Tibial nerve (tissue), 4 donors: Measurements from ENCODE around the gene PODXL2. TPM values are rescaled to one million over a fixed set of nuclear protein-coding genes. Genes with fewer than 3 reads are reported as not detected.

Experiments used
- DNase-seq, 2 donors: peaks; one replicate each; pipeline ENCODE4 v3.0.0-alpha.2; 2019; ENCODE audit warnings: low spot score in 2 of 2
- H3K27ac ChIP-seq, 4 donors: fragments of 200-600 bp; sonication (generic) in 3 of 4; one replicate each; pipeline ENCODE4 v1.5.1; 2017 to 2019; ENCODE audit warnings: mild to moderate bottlenecking in 1 of 4
- H3K27me3 ChIP-seq, 2 donors: fragments of 200-600 bp; sonication (generic) in 1 of 2; one replicate each; pipeline versions ENCODE4 v1.5.1 to v1.6.0; 2017 to 2019
- H3K36me3 ChIP-seq, 3 donors: fragments of 200-600 bp; sonication (generic); one replicate each; pipeline ENCODE4 v1.5.1; 2018 to 2019
- H3K4me1 ChIP-seq, 4 donors: fragments of 200-600 bp; sonication (generic) in 3 of 4; one replicate each; pipeline ENCODE4 v1.5.1; 2017 to 2019
- H3K4me3 ChIP-seq, 4 donors: fragments of 200-600 bp; sonication (generic) in 3 of 4; one replicate each; pipeline ENCODE4 v1.5.1; 2017 to 2019; ENCODE audit warnings: mild to moderate bottlenecking in 1 of 4, moderate library complexity in 1 of 4
- H3K9me3 ChIP-seq, 4 donors: fragments of 200-600 bp; sonication (generic) in 3 of 4; one replicate each; pipeline ENCODE4 v1.5.1; 2017 to 2019
- CTCF ChIP-seq, 5 experiments: fragments of 200-600 bp in 3 of 5; fragments of 450-650 bp in 2 of 5; sonication (generic) in 3 of 5; IDR thresholded peaks; one replicate each; pipeline ENCODE4 v1.5.1; 2016 to 2019; ENCODE audit warnings: antibody characterized with exemption in 5 of 5, mild to moderate bottlenecking in 3 of 5, moderate library complexity in 2 of 5
- EP300 ChIP-seq, 2 donors: sonication (generic); formaldehyde crosslinking; IDR thresholded peaks; one replicate each; pipeline ENCODE4 v1.6.1; 2017; ENCODE audit warnings: antibody characterized with exemption in 2 of 2, mild to moderate bottlenecking in 1 of 2
- POLR2A ChIP-seq, 2 donors: fragments of 450-650 bp; IDR thresholded peaks; one replicate each; pipeline ENCODE4 v1.6.1; 2017; ENCODE audit warnings: antibody characterized with exemption in 2 of 2, mild to moderate bottlenecking in 2 of 2, moderate library complexity in 2 of 2
- WGBS, 2 donors: methylation state at CpG; one replicate each; pipeline ENCODE4 v1.1.5; 2018; 5-methylcytosine and 5-hydroxymethylcytosine counted together
- total RNA-seq, 4 donors: library from RNA; depleted of rRNA; stranded (reverse); fragments of >200 nt; gene quantifications; one replicate each; pipeline ENCODE4 v1.1.0, GENCODE V29; 2016

PODXL2 gene
- total RNA-seq, 4 donors from 2014 or later: 12.7 to 19.8 (median 14.1) TPM

- 75 to 76% methylated on average over 5 of the region's 5 CpGs for WGBS, 2 donors
- DNase-seq: no peak
- H3K27ac ChIP-seq: no peak overlapping the region
These were observed 34.2 kb downstream of the PODXL2 start for GRCh38 chr3:127663151-127663550.

GRCh38 chr3:127665165-127665564, 36.2 kb downstream of the PODXL2 start:
- peaks cover 0 to 6% (median 0%) of the 10 kb centered on the region in 4 donors for H3K4me1 ChIP-seq
- WGBS, 2 donors: 71 to 76% methylated on average over 2 of the region's 2 CpGs
- H3K27me3 ChIP-seq: no peaks in the 10 kb centered on the region
- no peaks in the 10 kb centered on the region for H3K9me3 ChIP-seq
- no peak overlapping the region for H3K4me3 ChIP-seq
- H3K36me3 ChIP-seq: no peaks in the 10 kb centered on the region
- TF ChIP-seq EP300 (IDR thresholded peaks at IDR 0.05): no peak
- TF ChIP-seq CTCF (IDR thresholded peaks at IDR 0.05): no peak
- TF ChIP-seq POLR2A (IDR thresholded peaks at IDR 0.05): no peak
- DNase-seq: no peak
- H3K27ac ChIP-seq: no peak overlapping the region

More at GRCh38 chr3:127663151-127663550, 34.2 kb downstream of the PODXL2 start:
- TF ChIP-seq POLR2A (IDR thresholded peaks at IDR 0.05) (no peak), CTCF (IDR thresholded peaks at IDR 0.05) (no peak), EP300 (IDR thresholded peaks at IDR 0.05) (no peak)
- Histone ChIP-seq H3K4me1 (peaks cover 0 to 6% (median 1%) of the 10 kb centered on the region in 4 donors), H3K27me3 (no peaks in the 10 kb centered on the region), H3K36me3 (no peaks in the 10 kb centered on the region), H3K9me3 (no peaks in the 10 kb centered on the region), H3K4me3 (no peak overlapping the region)

GRCh38 chr3:127665586-127665985, 36.6 kb downstream of the PODXL2 start:
- WGBS, 2 donors: 86 to 91% methylated on average over 3 of the region's 3 CpGs
- Histone ChIP-seq H3K36me3 (no peaks in the 10 kb centered on the region), H3K9me3 (no peaks in the 10 kb centered on the region), H3K4me1 (peaks cover 0 to 6% (median 0%) of the 10 kb centered on the region in 4 donors), H3K4me3 (no peak overlapping the region), H3K27ac (no peak overlapping the region), H3K27me3 (no peaks in the 10 kb centered on the region)
- no peak for DNase-seq
- TF ChIP-seq CTCF (IDR thresholded peaks at IDR 0.05) (no peak), EP300 (IDR thresholded peaks at IDR 0.05) (no peak), POLR2A (IDR thresholded peaks at IDR 0.05) (no peak)

- 65 to 80% methylated on average over 1 to 2 of the region's 2 CpGs for WGBS, 2 donors
- no peak for DNase-seq
- H3K9me3 ChIP-seq: no peaks in the 10 kb centered on the region
These were observed 37.7 kb downstream of the PODXL2 start for GRCh38 chr3:127666676-127667075.

More at GRCh38 chr3:127666676-127667075, 37.7 kb downstream of the PODXL2 start:
- no peak for TF ChIP-seq EP300 (IDR thresholded peaks at IDR 0.05)
- TF ChIP-seq POLR2A (IDR thresholded peaks at IDR 0.05): no peak
- TF ChIP-seq CTCF (IDR thresholded peaks at IDR 0.05): no peak
- Histone ChIP-seq H3K4me3 (no peak overlapping the region), H3K27ac (no peak overlapping the region), H3K36me3 (no peaks in the 10 kb centered on the region), H3K27me3 (no peaks in the 10 kb centered on the region), H3K4me1 (peaks cover 0 to 8% (median 4%) of the 10 kb centered on the region in 4 donors)
